ES-I3 (cell line): Measurements from ENCODE around the gene RAPGEF3.

Source experiments
- H3K36me3 ChIP-seq: 2 replicates; pipeline ENCODE4 v1.6.1; 2013; ENCODE audit warnings: mild to moderate bottlenecking, low read length, control low read depth, moderate library complexity; ENCODE audit not compliant: insufficient read depth
- H3K4me1 ChIP-seq: 2 replicates; pipeline ENCODE4 v1.6.1; 2013; ENCODE audit warnings: mild to moderate bottlenecking, control low read depth, low read length; ENCODE audit not compliant: insufficient read depth
- H3K9ac ChIP-seq: 2 replicates; pipeline ENCODE4 v1.6.1; 2013; ENCODE audit warnings: low read depth, mild to moderate bottlenecking, low read length, moderate library complexity
- H3K9me3 ChIP-seq: 2 replicates; pipeline ENCODE4 v1.6.1; 2013; ENCODE audit warnings: mild to moderate bottlenecking, low read length, moderate library complexity; ENCODE audit not compliant: control insufficient read depth, insufficient read depth

RAPGEF3 gene

GRCh38 chr12:47775100-47775911, 16.6 kb upstream of the RAPGEF3 start:
- H3K36me3 ChIP-seq = no peaks in the 10 kb centered on the region
- peaks cover 19% of the 10 kb centered on the region; the same call in 1 of the 2 replicates for H3K4me1 ChIP-seq
- H3K9ac ChIP-seq = no peak overlapping the region

GRCh38 chr12:47774663-47775062, 16.0 kb upstream of the RAPGEF3 start:
- H3K4me1 ChIP-seq = peaks cover 19% of the 10 kb centered on the region; the same call in 1 of the 2 replicates
- H3K36me3 ChIP-seq = no peaks in the 10 kb centered on the region
- no peaks in the 10 kb centered on the region for H3K9me3 ChIP-seq
- H3K9ac ChIP-seq = no peak overlapping the region

More at GRCh38 chr12:47775100-47775911, 16.6 kb upstream of the RAPGEF3 start:
- no peaks in the 10 kb centered on the region for H3K9me3 ChIP-seq

GRCh38 chr12:47773858-47774580, 15.3 kb upstream of the RAPGEF3 start:
- no peaks in the 10 kb centered on the region for H3K36me3 ChIP-seq
- H3K4me1 ChIP-seq = peaks cover 22% of the 10 kb centered on the region
- peak overlapping the region; percentile 78 for H3K9ac ChIP-seq
- H3K9me3 ChIP-seq = no peaks in the 10 kb centered on the region

- Histone ChIP-seq H3K4me1 (peaks cover 23% of the 10 kb centered on the region), H3K36me3 (no peaks in the 10 kb centered on the region), H3K9ac (peak within 1 kb of the TSS; percentile 78), H3K9me3 (no peaks in the 10 kb centered on the region)
Measured at GRCh38 chr12:47773062-47773857, 14.6 kb upstream of the RAPGEF3 start, which contains the start of gene SLC48A1. Gene SLC48A1, plus strand, starts transcription at chr12:47773238. Its CDS starts 67 bp downstream, at chr12:47773305.

GRCh38 chr12:47772738-47773061, 14.0 kb upstream of the RAPGEF3 start:
- no peaks in the 10 kb centered on the region for H3K36me3 ChIP-seq
- peak overlapping the region; percentile 78; the same call in 1 of the 2 replicates for H3K9ac ChIP-seq
- H3K9me3 ChIP-seq = no peaks in the 10 kb centered on the region
- peaks cover 19% of the 10 kb centered on the region for H3K4me1 ChIP-seq

- no peaks in the 10 kb centered on the region for H3K9me3 ChIP-seq
- H3K4me1 ChIP-seq = peaks cover 23% of the 10 kb centered on the region
- H3K9ac ChIP-seq = peak overlapping the region; percentile 78; the same call in 1 of the 2 replicates
Measured at GRCh38 chr12:47772094-47772660, 13.5 kb upstream of the RAPGEF3 start.

GRCh38 chr12:47771304-47771703, 12.6 kb upstream of the RAPGEF3 start:
- H3K4me1 ChIP-seq = peaks cover 20% of the 10 kb centered on the region
- no peaks in the 10 kb centered on the region for H3K36me3 ChIP-seq
- H3K9ac ChIP-seq = no peak overlapping the region
- H3K9me3 ChIP-seq = no peaks in the 10 kb centered on the region

More at GRCh38 chr12:47772094-47772660, 13.5 kb upstream of the RAPGEF3 start:
- no peaks in the 10 kb centered on the region for H3K36me3 ChIP-seq

GRCh38 chr12:47770086-47770726, 11.5 kb upstream of the RAPGEF3 start:
- no peak overlapping the region for H3K9ac ChIP-seq
- H3K36me3 ChIP-seq = no peaks in the 10 kb centered on the region
- peaks cover 20% of the 10 kb centered on the region for H3K4me1 ChIP-seq
- no peaks in the 10 kb centered on the region for H3K9me3 ChIP-seq

GRCh38 chr12:47769234-47770085, 10.8 kb upstream of the RAPGEF3 start:
- no peak overlapping the region for H3K9ac ChIP-seq
- H3K4me1 ChIP-seq = peaks cover 20% of the 10 kb centered on the region
- H3K36me3 ChIP-seq = no peaks in the 10 kb centered on the region
- H3K9me3 ChIP-seq = no peaks in the 10 kb centered on the region

- Histone ChIP-seq H3K9me3 (no peaks in the 10 kb centered on the region), H3K9ac (no peak overlapping the region), H3K36me3 (no peaks in the 10 kb centered on the region), H3K4me1 (peaks cover 23% of the 10 kb centered on the region)
Measured at GRCh38 chr12:47768323-47768811, 9.7 kb upstream of the RAPGEF3 start.

GRCh38 chr12:47767216-47767724, 8.6 kb upstream of the RAPGEF3 start:
- Histone ChIP-seq H3K9me3 (no peaks in the 10 kb centered on the region), H3K36me3 (no peaks in the 10 kb centered on the region), H3K9ac (no peak overlapping the region), H3K4me1 (peaks cover 23% of the 10 kb centered on the region)

GRCh38 chr12:47766502-47767215, 8.0 kb upstream of the RAPGEF3 start:
- H3K4me1 ChIP-seq = peaks cover 23% of the 10 kb centered on the region
- no peaks in the 10 kb centered on the region for H3K36me3 ChIP-seq

More at GRCh38 chr12:47766502-47767215, 8.0 kb upstream of the RAPGEF3 start:
- H3K9ac ChIP-seq = no peak overlapping the region
- no peaks in the 10 kb centered on the region for H3K9me3 ChIP-seq
